Nephron (organoid): ENCODE results near the gene SLC2A4.
A peak's percentile ranks its signal among the peaks of the same experiment; 100 is the strongest.

Experiments
- H3K27ac Mint-ChIP-seq, 3 experiments: 2 replicates each; pipeline ENCODE4 v1.8.0; 2020; ENCODE audit warnings: mixed read lengths in 3 of 3, mild to moderate bottlenecking in 2 of 3, moderate library complexity in 1 of 3
- H3K27me3 Mint-ChIP-seq: 2 replicates; pipeline ENCODE4 v1.8.0; 2021; ENCODE audit warnings: low read depth, mild to moderate bottlenecking, moderate library complexity, mixed read lengths
- H3K36me3 Mint-ChIP-seq: 2 replicates; pipeline ENCODE4 v1.8.0; 2020; ENCODE audit warnings: low read depth, mixed read lengths
- H3K4me1 Mint-ChIP-seq: 2 replicates; pipeline ENCODE4 v1.8.0; 2020; ENCODE audit warnings: mixed read lengths
- H3K4me3 Mint-ChIP-seq, 3 experiments: 2 replicates each; pipeline ENCODE4 v1.8.0; 2020; ENCODE audit warnings: mild to moderate bottlenecking in 3 of 3, mixed read lengths in 3 of 3, moderate library complexity in 2 of 3
- H3K9me3 Mint-ChIP-seq: 2 replicates; pipeline ENCODE4 v1.8.0; 2020; ENCODE audit warnings: mixed read lengths
- TF ChIP-seq, protein P1 (sequence below), 3 experiments: fragments of 200-600 bp; sonication (generic); IDR thresholded peaks; one replicate each; pipeline ENCODE4 v1.5.0; 2021; ENCODE audit warnings: antibody characterized with exemption in 3 of 3; ENCODE audit not compliant: unreplicated experiment in 3 of 3

Gene SLC2A4

DNA sequence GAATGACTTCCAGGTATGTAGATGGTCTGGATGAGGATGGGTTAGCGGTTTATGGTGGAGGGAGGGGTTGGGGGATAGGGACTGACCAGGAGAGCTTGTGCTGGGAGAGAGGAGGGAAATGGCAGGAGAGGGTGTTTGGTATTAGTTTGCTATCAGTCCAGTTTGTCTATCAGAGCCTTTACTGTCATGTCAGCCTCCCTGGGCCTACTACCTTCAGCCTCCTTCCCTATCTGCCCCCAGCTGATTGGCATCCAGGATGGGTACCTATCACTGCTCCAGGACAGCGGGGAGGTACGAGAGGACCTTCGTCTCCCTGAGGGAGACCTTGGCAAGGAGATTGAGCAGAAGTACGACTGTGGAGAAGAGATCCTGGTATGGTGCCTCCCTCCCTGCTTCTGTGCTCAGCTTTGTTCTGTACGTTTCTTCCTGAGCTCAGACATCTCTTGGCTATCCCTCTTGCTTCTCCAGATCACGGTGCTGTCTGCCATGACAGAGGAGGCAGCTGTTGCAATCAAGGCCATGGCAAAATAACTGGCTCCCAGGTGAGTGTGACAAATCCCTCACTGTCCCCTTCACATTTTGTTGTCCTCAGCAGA, 29.7 kb downstream of the SLC2A4 start:
- TF ChIP-seq, protein P1, sequence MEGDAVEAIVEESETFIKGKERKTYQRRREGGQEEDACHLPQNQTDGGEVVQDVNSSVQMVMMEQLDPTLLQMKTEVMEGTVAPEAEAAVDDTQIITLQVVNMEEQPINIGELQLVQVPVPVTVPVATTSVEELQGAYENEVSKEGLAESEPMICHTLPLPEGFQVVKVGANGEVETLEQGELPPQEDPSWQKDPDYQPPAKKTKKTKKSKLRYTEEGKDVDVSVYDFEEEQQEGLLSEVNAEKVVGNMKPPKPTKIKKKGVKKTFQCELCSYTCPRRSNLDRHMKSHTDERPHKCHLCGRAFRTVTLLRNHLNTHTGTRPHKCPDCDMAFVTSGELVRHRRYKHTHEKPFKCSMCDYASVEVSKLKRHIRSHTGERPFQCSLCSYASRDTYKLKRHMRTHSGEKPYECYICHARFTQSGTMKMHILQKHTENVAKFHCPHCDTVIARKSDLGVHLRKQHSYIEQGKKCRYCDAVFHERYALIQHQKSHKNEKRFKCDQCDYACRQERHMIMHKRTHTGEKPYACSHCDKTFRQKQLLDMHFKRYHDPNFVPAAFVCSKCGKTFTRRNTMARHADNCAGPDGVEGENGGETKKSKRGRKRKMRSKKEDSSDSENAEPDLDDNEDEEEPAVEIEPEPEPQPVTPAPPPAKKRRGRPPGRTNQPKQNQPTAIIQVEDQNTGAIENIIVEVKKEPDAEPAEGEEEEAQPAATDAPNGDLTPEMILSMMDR (IDR thresholded peaks at IDR 0.05; ENCODE audit: unreplicated experiment in 3 of 3), result no peak
- peak overlapping the region; percentile 94 to 99 (median 97) for H3K4me3 Mint-ChIP-seq
- H3K4me1 Mint-ChIP-seq, result peaks cover 51% of the 10 kb centered on the region
- no peaks in the 10 kb centered on the region for H3K27me3 Mint-ChIP-seq
- peaks cover 57% of the 10 kb centered on the region for H3K36me3 Mint-ChIP-seq
- no peaks in the 10 kb centered on the region for H3K9me3 Mint-ChIP-seq
- H3K27ac Mint-ChIP-seq, result peak overlapping the region in 2 of 3 experiments; percentile 98 to 99

GRCh38 chr17:7312432-7313087, 31.0 kb downstream of the SLC2A4 start:
- Mint-ChIP-seq H3K4me3 (peak overlapping the region; percentile 83 to 85 (median 84)), H3K4me1 (peaks cover 55% of the 10 kb centered on the region), H3K9me3 (no peaks in the 10 kb centered on the region), H3K27me3 (no peaks in the 10 kb centered on the region), H3K36me3 (peaks cover 65% of the 10 kb centered on the region), H3K27ac (peak overlapping the region in 2 of 3 experiments; percentile 37 to 59)
- TF ChIP-seq, protein P1 (IDR thresholded peaks at IDR 0.05; ENCODE audit: unreplicated experiment in 3 of 3), result no peak

DNA sequence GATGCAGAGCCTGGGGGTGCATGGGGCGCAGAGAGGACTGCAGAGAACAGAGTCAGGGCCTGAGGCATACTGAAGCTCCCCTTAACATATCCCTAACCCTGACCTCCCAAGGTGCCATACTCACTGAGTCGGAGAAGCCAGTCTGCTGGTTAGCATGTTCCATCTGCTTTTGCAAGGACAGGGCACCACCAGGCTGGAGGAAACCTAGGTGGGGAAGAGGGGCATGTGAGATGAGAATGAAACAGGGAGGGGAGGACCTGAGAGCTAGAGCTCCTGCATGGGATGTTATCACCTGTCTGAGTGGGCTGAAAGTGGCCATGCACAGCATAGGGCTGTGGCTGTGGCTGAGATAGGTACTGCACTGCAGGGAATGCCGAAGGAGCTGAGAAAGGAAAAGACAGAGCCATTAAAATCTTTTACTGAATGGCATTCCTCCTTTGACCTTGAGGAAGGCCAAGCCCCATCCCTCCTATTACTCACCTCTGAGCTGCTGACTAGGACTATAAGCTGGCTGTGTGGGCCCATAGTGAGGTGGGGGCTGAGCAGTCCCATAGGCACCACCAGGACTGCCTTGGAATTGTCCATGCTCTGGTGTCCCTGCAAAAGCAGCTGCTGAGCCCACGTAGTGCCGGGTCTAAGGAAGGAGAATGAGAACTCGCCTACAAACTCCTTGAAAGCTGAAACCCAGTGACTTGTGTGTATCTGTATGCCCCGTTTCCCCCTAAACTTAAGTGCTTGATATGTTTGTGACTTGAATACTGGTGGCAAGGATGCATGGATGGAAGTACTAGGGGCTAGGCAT, 31.8 kb downstream of the SLC2A4 start:
- Mint-ChIP-seq H3K27ac (peak overlapping the region in 2 of 3 experiments; percentile 35 to 37), H3K36me3 (peaks cover 69% of the 10 kb centered on the region), H3K4me3 (peak overlapping the region; percentile 83 to 85 (median 84)), H3K9me3 (no peaks in the 10 kb centered on the region), H3K27me3 (no peaks in the 10 kb centered on the region), H3K4me1 (peaks cover 55% of the 10 kb centered on the region)
- TF ChIP-seq, protein P1 (IDR thresholded peaks at IDR 0.05; ENCODE audit: unreplicated experiment in 3 of 3), result peak in 1 of 3 experiments; percentile 15

GRCh38 chr17:7313890-7314718, 32.6 kb downstream of the SLC2A4 start:
- TF ChIP-seq, protein P1 (IDR thresholded peaks at IDR 0.05; ENCODE audit: unreplicated experiment in 3 of 3), result no peak
- Mint-ChIP-seq H3K27ac (peak overlapping the region; percentile 35 to 81 (median 75)), H3K9me3 (no peaks in the 10 kb centered on the region), H3K36me3 (peaks cover 67% of the 10 kb centered on the region), H3K27me3 (no peaks in the 10 kb centered on the region), H3K4me1 (peaks cover 49% of the 10 kb centered on the region), H3K4me3 (peak overlapping the region; percentile 83 to 85 (median 84))

GRCh38 chr17:7314719-7315569, 33.4 kb downstream of the SLC2A4 start, which contains the start of gene GPS2:
TSS of gene GPS2 (minus strand) at chr17:7315360. CDS start at chr17:7315052, 308 bp downstream.
- peak within 1 kb of the TSS; percentile 78 to 98 (median 85) for H3K27ac Mint-ChIP-seq
- TF ChIP-seq, protein P1 (IDR thresholded peaks at IDR 0.05; ENCODE audit: unreplicated experiment in 3 of 3), result no peak
- peak within 1 kb of the TSS; percentile 87 to 90 (median 87) for H3K4me3 Mint-ChIP-seq
- peaks cover 40% of the 10 kb centered on the region for H3K4me1 Mint-ChIP-seq
- H3K27me3 Mint-ChIP-seq, result no peaks in the 10 kb centered on the region
- peaks cover 59% of the 10 kb centered on the region for H3K36me3 Mint-ChIP-seq
- no peaks in the 10 kb centered on the region for H3K9me3 Mint-ChIP-seq
